SK-N-MC (cell line): Measurements from ENCODE around the gene ARHGAP23.

ENCODE experiments used
- EZH2 ChIP-seq: fragments of 200-600 bp; sonication (generic); IDR thresholded peaks from one replicate; pipeline ENCODE4 v1.6.1; 2017; ENCODE audit warnings: antibody characterized with exemption
- POLR2AphosphoS5 ChIP-seq: IDR thresholded peaks from 2 replicates; pipeline ENCODE4 v1.6.1; 2012; ENCODE audit warnings: mild to moderate bottlenecking, low read depth, low read length, borderline replicate concordance

- TF ChIP-seq POLR2AphosphoS5 (no peak), EZH2 (no peak)
Observed at GRCh38 chr17:38561416-38562214, 133.4 kb downstream of the ARHGAP23 start.
